ENCODE data around the gene CDH23. TPM values are rescaled to one million over a fixed set of nuclear protein-coding genes. Genes with fewer than 3 reads are reported as not detected.

The CDH23 gene
- total RNA-seq, 3 donors from 2014 or later, result 1.8 to 3.6 (median 3.0) TPM

DNA sequence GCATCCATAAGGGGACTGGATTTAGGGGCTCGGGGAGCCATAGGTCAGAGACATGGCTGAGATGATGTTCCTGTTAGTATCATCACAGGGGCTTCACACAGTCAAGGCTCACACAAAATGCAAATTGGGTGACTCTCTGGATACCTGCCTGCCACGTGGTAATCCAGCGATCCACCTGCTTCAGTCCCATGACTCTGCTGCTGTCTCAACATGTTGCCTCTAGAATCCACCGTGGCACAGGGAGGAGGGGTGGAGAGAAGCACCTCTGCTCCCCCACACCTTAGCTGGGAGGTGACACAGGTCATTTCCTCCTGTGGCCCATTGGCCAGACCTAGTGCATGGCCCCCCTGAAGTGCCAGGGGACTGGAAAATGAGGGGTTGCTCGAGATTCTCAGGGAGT lies 83.1 kb downstream of the CDH23 start:
- ATAC-seq (no peak), DNase-seq (no peak)
- Histone ChIP-seq H3K4me1 (ENCODE audit: low read depth) (peaks cover 4% of the 10 kb centered on the region), H3K9me3 (no peaks in the 10 kb centered on the region), H3K4me3 (no peak overlapping the region), H3K36me3 (ENCODE audit: low read depth) (no peaks in the 10 kb centered on the region)
- TF ChIP-seq CTCF (IDR thresholded peaks at IDR 0.05), result no peak
- intact Hi-C loops (cut with DNase I, micrococcal nuclease), result no loop called here

- no peak for TF ChIP-seq CTCF (IDR thresholded peaks at IDR 0.05)
- H3K36me3 ChIP-seq (ENCODE audit: low read depth), result no peaks in the 10 kb centered on the region
- H3K9me3 ChIP-seq, result no peaks in the 10 kb centered on the region
- H3K4me3 ChIP-seq, result no peak overlapping the region
- intact Hi-C loops (cut with DNase I, micrococcal nuclease), result no loop called here
- DNase-seq (no peak), ATAC-seq (no peak)
- peaks cover 4% of the 10 kb centered on the region for H3K4me1 ChIP-seq (ENCODE audit: low read depth)
Measured at GRCh38 chr10:71480662-71481061, 83.9 kb downstream of the CDH23 start.

GRCh38 chr10:71481746-71482410 lies 85.2 kb downstream of the CDH23 start:
- Histone ChIP-seq H3K4me1 (ENCODE audit: low read depth) (no peaks in the 10 kb centered on the region), H3K4me3 (no peak overlapping the region), H3K36me3 (ENCODE audit: low read depth) (no peaks in the 10 kb centered on the region), H3K9me3 (no peaks in the 10 kb centered on the region)
- DNase-seq (no peak), ATAC-seq (no peak)
- TF ChIP-seq CTCF (IDR thresholded peaks at IDR 0.05), result no peak
- intact Hi-C loops (cut with DNase I, micrococcal nuclease), result no loop called here

- intact Hi-C loops (cut with DNase I, micrococcal nuclease), result no loop called here
- no peaks in the 10 kb centered on the region for H3K4me1 ChIP-seq (ENCODE audit: low read depth)
Measured at GRCh38 chr10:71482620-71483019, 85.9 kb downstream of the CDH23 start.

GRCh38 chr10:71483135-71483534 lies 86.4 kb downstream of the CDH23 start:
- Histone ChIP-seq H3K4me1 (ENCODE audit: low read depth) (no peaks in the 10 kb centered on the region), H3K36me3 (ENCODE audit: low read depth) (no peaks in the 10 kb centered on the region), H3K9me3 (no peaks in the 10 kb centered on the region), H3K4me3 (no peak overlapping the region)
- TF ChIP-seq CTCF (IDR thresholded peaks at IDR 0.05), result no peak
- ATAC-seq, result no peak
- intact Hi-C loops (cut with DNase I, micrococcal nuclease), result no loop called here
- DNase-seq, result no peak

More at GRCh38 chr10:71482620-71483019, 85.9 kb downstream of the CDH23 start:
- Histone ChIP-seq H3K36me3 (ENCODE audit: low read depth) (no peaks in the 10 kb centered on the region), H3K4me3 (no peak overlapping the region), H3K9me3 (no peaks in the 10 kb centered on the region)
- ATAC-seq (no peak), DNase-seq (no peak)
- TF ChIP-seq CTCF (IDR thresholded peaks at IDR 0.05), result no peak
